22Rv1 (cell line): ENCODE measurements around the gene DYRK1A.

Source experiments
- H3K27ac ChIP-seq: fragments of 450-650 bp; 2 replicates; pipeline ENCODE4 v1.5.1; 2017
- CTCF ChIP-seq: fragments of 450-650 bp; IDR thresholded peaks from 2 replicates; pipeline ENCODE4 v1.5.1; 2017; ENCODE audit warnings: mild to moderate bottlenecking
- ZFX ChIP-seq: fragments of 450-650 bp; IDR thresholded peaks from 2 replicates; pipeline ENCODE4 v1.6.1; 2017; ENCODE audit warnings: antibody characterized with exemption, borderline replicate concordance

The DYRK1A gene

GRCh38 chr21:37372127-37372731, 5.7 kb downstream of the DYRK1A start:
- no peak for TF ChIP-seq ZFX
- no peak for TF ChIP-seq CTCF
- H3K27ac ChIP-seq: no peak overlapping the region

- no peak overlapping the region for H3K27ac ChIP-seq
Measured at GRCh38 chr21:37372951-37373350, 6.4 kb downstream of the DYRK1A start.

GRCh38 chr21:37373539-37373938, 7.0 kb downstream of the DYRK1A start:
- H3K27ac ChIP-seq: no peak overlapping the region

More at GRCh38 chr21:37372951-37373350, 6.4 kb downstream of the DYRK1A start:
- TF ChIP-seq ZFX: no peak
- no peak for TF ChIP-seq CTCF

GRCh38 chr21:37374027-37374426, 7.5 kb downstream of the DYRK1A start:
- TF ChIP-seq ZFX: no peak
- TF ChIP-seq CTCF: no peak
- no peak overlapping the region for H3K27ac ChIP-seq

More at GRCh38 chr21:37373539-37373938, 7.0 kb downstream of the DYRK1A start:
- TF ChIP-seq CTCF (no peak), ZFX (no peak)

GRCh38 chr21:37375866-37376574, 9.4 kb downstream of the DYRK1A start:
- no peak overlapping the region for H3K27ac ChIP-seq
- no peak for TF ChIP-seq ZFX
- no peak for TF ChIP-seq CTCF

- no peak overlapping the region for H3K27ac ChIP-seq
- TF ChIP-seq ZFX: no peak
- TF ChIP-seq CTCF: no peak
Measured at GRCh38 chr21:37378700-37379139, 12.1 kb downstream of the DYRK1A start.
